ENCODE measurements around the gene CCSAP. TPM values are rescaled to one million over a fixed set of nuclear protein-coding genes. Genes with fewer than 3 reads are reported as not detected.
A peak's percentile ranks its signal among the peaks of the same experiment; 100 is the strongest.
"Not testable (repeated sequence)": the region's sequence is repeated elsewhere in the genome, so short reads cannot be mapped to it uniquely, and the experiment has no call there.

CCSAP gene
- total RNA-seq, 1 donor from 2014 or later: 12.6 TPM

GRCh38 chr1:229300099-229300757 is 42.6 kb downstream of the CCSAP start:
- Mint-ChIP-seq H3K9me3 (no peaks in the 10 kb centered on the region), H3K36me3 (ENCODE audit: low read depth) (peaks cover 50% of the 10 kb centered on the region), H3K27me3 (no peaks in the 10 kb centered on the region), H3K4me3 (no peak overlapping the region), H3K4me1 (peaks cover 17% of the 10 kb centered on the region), H3K27ac (no peak overlapping the region)
- DNase-seq: no peak
- intact Hi-C loops (cut with micrococcal nuclease): no loop called here

GRCh38 chr1:229298887-229299503 is 43.9 kb downstream of the CCSAP start:
- no peak for DNase-seq
- H3K4me3 Mint-ChIP-seq: no peak overlapping the region
- peaks cover 20% of the 10 kb centered on the region for H3K4me1 Mint-ChIP-seq
- peaks cover 46% of the 10 kb centered on the region for H3K36me3 Mint-ChIP-seq (ENCODE audit: low read depth)
- H3K27me3 Mint-ChIP-seq: no peaks in the 10 kb centered on the region
- H3K9me3 Mint-ChIP-seq: no peaks in the 10 kb centered on the region
- no peak overlapping the region for H3K27ac Mint-ChIP-seq
- intact Hi-C loops (cut with micrococcal nuclease): no loop called here

- H3K36me3 Mint-ChIP-seq (ENCODE audit: low read depth): peaks cover 41% of the 10 kb centered on the region
- no peaks in the 10 kb centered on the region for H3K27me3 Mint-ChIP-seq
- no peak overlapping the region for H3K27ac Mint-ChIP-seq
- no peak overlapping the region for H3K4me3 Mint-ChIP-seq
- DNase-seq: no peak
- H3K4me1 Mint-ChIP-seq: peaks cover 19% of the 10 kb centered on the region
- H3K9me3 Mint-ChIP-seq: no peaks in the 10 kb centered on the region
- intact Hi-C loops (cut with micrococcal nuclease): no loop called here
Observed at GRCh38 chr1:229298420-229298819, 44.4 kb downstream of the CCSAP start.

- peaks cover 15% of the 10 kb centered on the region for H3K4me1 Mint-ChIP-seq
- no peaks in the 10 kb centered on the region for H3K27me3 Mint-ChIP-seq
- DNase-seq: no peak
- H3K27ac Mint-ChIP-seq: no peak overlapping the region
- no peak overlapping the region for H3K4me3 Mint-ChIP-seq
- intact Hi-C loops (cut with micrococcal nuclease): no loop called here
- H3K9me3 Mint-ChIP-seq: no peaks in the 10 kb centered on the region
- peaks cover 34% of the 10 kb centered on the region for H3K36me3 Mint-ChIP-seq (ENCODE audit: low read depth)
Observed at GRCh38 chr1:229297746-229298145, 45.1 kb downstream of the CCSAP start.

- Mint-ChIP-seq H3K4me3 (no peak overlapping the region), H3K27me3 (no peaks in the 10 kb centered on the region), H3K4me1 (peaks cover 15% of the 10 kb centered on the region), H3K27ac (no peak overlapping the region), H3K9me3 (no peaks in the 10 kb centered on the region), H3K36me3 (ENCODE audit: low read depth) (peaks cover 35% of the 10 kb centered on the region)
- intact Hi-C loops (cut with micrococcal nuclease): no loop called here
- DNase-seq: no peak
Observed at GRCh38 chr1:229296541-229296941, 46.3 kb downstream of the CCSAP start.

GRCh38 chr1:229295745-229296144 is 47.1 kb downstream of the CCSAP start:
- peaks cover 38% of the 10 kb centered on the region for H3K36me3 Mint-ChIP-seq (ENCODE audit: low read depth)
- intact Hi-C loops (cut with micrococcal nuclease): no loop called here
- no peak overlapping the region for H3K27ac Mint-ChIP-seq
- H3K27me3 Mint-ChIP-seq: no peaks in the 10 kb centered on the region
- DNase-seq: no peak
- H3K4me1 Mint-ChIP-seq: peaks cover 15% of the 10 kb centered on the region
- H3K4me3 Mint-ChIP-seq: no peak overlapping the region
- peaks cover 5% of the 10 kb centered on the region for H3K9me3 Mint-ChIP-seq

GRCh38 chr1:229293528-229294204 is 49.2 kb downstream of the CCSAP start:
- Mint-ChIP-seq H3K4me1 (peaks cover 12% of the 10 kb centered on the region), H3K27ac (no peak overlapping the region), H3K9me3 (peaks cover 8% of the 10 kb centered on the region), H3K27me3 (no peaks in the 10 kb centered on the region), H3K36me3 (ENCODE audit: low read depth) (peaks cover 39% of the 10 kb centered on the region), H3K4me3 (no peak overlapping the region)
- DNase-seq: no peak
- intact Hi-C loops (cut with micrococcal nuclease): no loop called here

- H3K27me3 Mint-ChIP-seq; DNase-seq; H3K9me3 Mint-ChIP-seq; H3K4me3 Mint-ChIP-seq; intact Hi-C loops (cut with micrococcal nuclease); H3K27ac Mint-ChIP-seq: not testable (repeated sequence)
- Mint-ChIP-seq H3K4me1 (peaks cover 24% of the 10 kb centered on the region), H3K36me3 (ENCODE audit: low read depth) (peaks cover 43% of the 10 kb centered on the region)
Observed at GRCh38 chr1:229291686-229292085, 51.2 kb downstream of the CCSAP start.

- intact Hi-C loops (cut with micrococcal nuclease): loop anchor here (5.0 kb wide), 1 partner anchor 54 kb away; the partner anchor contains the start of gene CCSAP
- Mint-ChIP-seq H3K27ac (no peak overlapping the region), H3K4me1 (peaks cover 30% of the 10 kb centered on the region), H3K27me3 (no peaks in the 10 kb centered on the region), H3K4me3 (no peak overlapping the region), H3K36me3 (ENCODE audit: low read depth) (peaks cover 41% of the 10 kb centered on the region), H3K9me3 (peaks cover 8% of the 10 kb centered on the region)
- no peak for DNase-seq
Observed at GRCh38 chr1:229288516-229288915, 54.3 kb downstream of the CCSAP start.

- Mint-ChIP-seq H3K4me3 (no peak overlapping the region), H3K27ac (no peak overlapping the region)
Observed at GRCh38 chr1:229287267-229287666, 55.6 kb downstream of the CCSAP start.

GRCh38 chr1:229286099-229286766 is 56.6 kb downstream of the CCSAP start:
- H3K36me3 Mint-ChIP-seq (ENCODE audit: low read depth): peaks cover 41% of the 10 kb centered on the region
- no peaks in the 10 kb centered on the region for H3K27me3 Mint-ChIP-seq
- H3K9me3 Mint-ChIP-seq: peaks cover 8% of the 10 kb centered on the region
- no peak for DNase-seq
- H3K4me1 Mint-ChIP-seq: peaks cover 31% of the 10 kb centered on the region
- intact Hi-C loops (cut with micrococcal nuclease): loop anchor here (2.0 to 5.0 kb wide), 2 partner anchors 15 to 56 kb away; partner anchors contain the start of genes CCSAP and RAB4A
- peak overlapping the region; percentile 73 for H3K27ac Mint-ChIP-seq
- H3K4me3 Mint-ChIP-seq: peak overlapping the region; percentile 37

More at GRCh38 chr1:229287267-229287666, 55.6 kb downstream of the CCSAP start:
- intact Hi-C loops (cut with micrococcal nuclease): loop anchor here (2.0 to 5.0 kb wide), 2 partner anchors 16 to 55 kb away; partner anchors contain the start of genes CCSAP and RAB4A
- Mint-ChIP-seq H3K9me3 (peaks cover 8% of the 10 kb centered on the region), H3K36me3 (ENCODE audit: low read depth) (peaks cover 46% of the 10 kb centered on the region), H3K27me3 (no peaks in the 10 kb centered on the region), H3K4me1 (peaks cover 30% of the 10 kb centered on the region)
- DNase-seq: no peak

GRCh38 chr1:229285440-229285839 is 57.4 kb downstream of the CCSAP start:
- H3K9me3 Mint-ChIP-seq: peaks cover under 1% of the 10 kb centered on the region
- H3K4me3 Mint-ChIP-seq: no peak overlapping the region
- DNase-seq: no peak
- peaks cover 29% of the 10 kb centered on the region for H3K4me1 Mint-ChIP-seq
- H3K36me3 Mint-ChIP-seq (ENCODE audit: low read depth): peaks cover 34% of the 10 kb centered on the region
- intact Hi-C loops (cut with micrococcal nuclease): loop anchor here (5.0 kb wide), 1 partner anchor 57 kb away; the partner anchor contains the start of gene CCSAP
- peak overlapping the region; percentile 26 for H3K27ac Mint-ChIP-seq
- no peaks in the 10 kb centered on the region for H3K27me3 Mint-ChIP-seq

- Mint-ChIP-seq H3K4me1 (peaks cover 28% of the 10 kb centered on the region), H3K27me3 (no peaks in the 10 kb centered on the region), H3K27ac (no peak overlapping the region), H3K9me3 (no peaks in the 10 kb centered on the region), H3K4me3 (no peak overlapping the region), H3K36me3 (ENCODE audit: low read depth) (peaks cover 31% of the 10 kb centered on the region)
- no peak for DNase-seq
- intact Hi-C loops (cut with micrococcal nuclease): loop anchor here (5.0 kb wide), 1 partner anchor 57 kb away; the partner anchor contains the start of gene CCSAP
Observed at GRCh38 chr1:229284887-229285286, 58.0 kb downstream of the CCSAP start.
